Omental fat pad (tissue), 4 donors: ENCODE data around the gene IL15RA. TPM values are rescaled to one million over a fixed set of nuclear protein-coding genes. Genes with fewer than 3 reads are reported as not detected.
A peak's percentile ranks its signal among the peaks of the same experiment; 100 is the strongest.

ENCODE experiments used
- ATAC-seq: fragments of 150-250 bp; one replicate; pipeline ENCODE4 v1.9.1; 2016; ENCODE audit warnings: mild to moderate bottlenecking, moderate library complexity; ENCODE audit not compliant: low FRiP score
- DNase-seq: peaks from one replicate; pipeline ENCODE4 v3.0.0-alpha.2; 2019; ENCODE audit warnings: low spot score
- CTCF ChIP-seq, 3 donors: fragments of 450-650 bp; IDR thresholded peaks; one replicate each; pipeline ENCODE4 v1.5.1; 2016 to 2017; ENCODE audit warnings: antibody characterized with exemption in 3 of 3, mild to moderate bottlenecking in 3 of 3, moderate library complexity in 2 of 3
- total RNA-seq, 4 donors: library from RNA; depleted of rRNA; stranded (reverse); fragments of >200 nt; gene quantifications; one replicate each; pipeline ENCODE4 v1.1.0, GENCODE V29; 2016

Gene IL15RA
- total RNA-seq, 4 donors from 2014 or later: 18.7 to 71.6 (median 26.8) TPM

- ATAC-seq (no peak), DNase-seq (no peak)
These were observed 42.5 kb upstream of the IL15RA start for GRCh38 chr10:6019796-6020195.

DNA sequence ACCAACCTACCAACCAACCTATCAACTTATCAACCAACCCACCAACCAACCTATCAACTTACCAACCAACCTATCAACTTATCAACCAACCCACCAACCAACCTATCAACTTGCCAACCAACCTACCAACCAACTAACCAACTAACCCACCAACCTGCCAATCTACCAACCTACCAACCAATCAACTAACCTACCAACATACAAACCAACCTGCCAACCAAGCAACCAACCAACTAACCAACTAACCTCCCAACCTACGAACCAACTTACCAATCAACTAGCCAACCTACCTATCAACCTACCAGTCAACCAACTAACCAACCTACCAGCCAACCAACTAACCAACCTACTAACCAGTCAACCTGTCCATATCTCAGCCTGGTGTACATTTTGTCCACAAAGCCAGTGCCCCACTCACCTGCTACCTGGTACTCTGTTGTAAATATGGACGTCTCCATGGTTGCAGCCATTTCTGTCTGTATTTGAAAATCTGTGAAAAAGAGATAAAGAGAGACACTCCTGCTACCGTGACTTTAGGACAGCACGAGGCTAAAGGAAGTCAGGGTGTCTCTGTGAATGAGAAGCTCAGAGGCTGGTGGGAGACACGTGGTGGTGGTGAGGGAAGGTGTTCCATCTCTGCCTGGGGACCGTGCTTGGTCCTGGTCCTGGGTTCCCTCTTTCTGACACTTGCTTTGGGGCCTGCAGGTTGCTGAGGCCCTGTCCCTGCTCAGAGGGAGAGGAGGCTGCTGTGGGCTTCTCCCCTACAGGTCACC lies 41.9 kb upstream of the IL15RA start:
- ATAC-seq: no peak
- no peak for DNase-seq
- no peak for TF ChIP-seq CTCF (IDR thresholded peaks at IDR 0.05)

More at GRCh38 chr10:6019796-6020195, 42.5 kb upstream of the IL15RA start:
- no peak for TF ChIP-seq CTCF (IDR thresholded peaks at IDR 0.05)

GRCh38 chr10:6018422-6018821 lies 41.1 kb upstream of the IL15RA start:
- no peak for DNase-seq
- ATAC-seq: no peak
- no peak for TF ChIP-seq CTCF (IDR thresholded peaks at IDR 0.05)

DNA sequence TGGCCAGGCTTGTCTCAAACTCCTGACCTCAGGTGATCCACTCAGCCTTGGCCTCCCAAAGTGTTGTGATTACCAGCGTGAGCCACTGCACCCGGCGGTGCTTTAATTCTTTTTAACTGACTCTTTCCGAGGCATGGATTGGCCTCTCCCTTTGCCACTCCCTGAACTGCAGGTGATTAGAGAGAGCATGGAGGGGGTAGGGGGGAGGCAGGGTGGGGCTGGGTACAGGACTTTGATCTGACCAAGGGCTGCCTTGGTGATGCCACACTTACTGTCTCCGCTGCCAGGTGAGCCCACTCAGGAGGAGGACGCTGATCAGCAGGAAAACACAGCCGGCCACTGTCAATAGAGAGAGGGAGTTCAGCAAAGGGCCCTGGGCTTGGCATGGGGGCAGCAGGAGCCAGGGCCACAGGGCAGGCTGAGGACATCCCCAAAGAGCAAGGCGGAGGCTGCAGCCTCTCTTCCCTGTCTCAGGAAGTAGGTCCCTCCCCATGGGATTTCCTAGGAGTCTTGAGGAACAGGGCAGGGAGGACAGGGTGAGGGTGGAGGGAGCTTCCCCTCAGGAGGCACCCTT lies 40.5 kb upstream of the IL15RA start:
- no peak for DNase-seq
- ATAC-seq: no peak
- no peak for TF ChIP-seq CTCF (IDR thresholded peaks at IDR 0.05)

- TF ChIP-seq CTCF (IDR thresholded peaks at IDR 0.05): peak in 1 of 3 donors; percentile 22
- ATAC-seq: peak; percentile 67
- DNase-seq: peak; percentile 79
These were observed 37.0 kb upstream of the IL15RA start for GRCh38 chr10:6014241-6014761.

GRCh38 chr10:6013413-6014192 lies 36.3 kb upstream of the IL15RA start:
- ATAC-seq (no peak), DNase-seq (no peak)
- no peak for TF ChIP-seq CTCF (IDR thresholded peaks at IDR 0.05)
